ENCODE results near the gene GYS1. TPM values are rescaled to one million over a fixed set of nuclear protein-coding genes. Genes with fewer than 3 reads are reported as not detected.

Gene GYS1
- total and polyA plus RNA-seq, 4 donors = 2.6 to 8.7 (median 6.3) TPM

GRCh38 chr19:49020931-49021895, 28.1 kb upstream of the GYS1 start:
- Histone ChIP-seq H3K4me1 (ENCODE audit: control insufficient read depth in 4 of 4, insufficient read depth in 4 of 4, low read length in 3 of 4) (peaks cover 5 to 22% (median 16%) of the 10 kb centered on the region in 4 donors), H3K27me3 (ENCODE audit: control insufficient read depth in 4 of 4, insufficient read depth in 4 of 4, low read length in 3 of 4) (no peaks in the 10 kb centered on the region), H3K9ac (ENCODE audit: low read depth in 1 of 2, low read length in 2 of 2) (no peak overlapping the region), H3K4me3 (ENCODE audit: low read depth in 1 of 3, low read length in 3 of 3) (no peak overlapping the region), H3K36me3 (ENCODE audit: control insufficient read depth in 4 of 4, insufficient read depth in 3 of 4, low read depth in 1 of 4, low read length in 3 of 4) (peaks cover 0 to under 1% (median 0%) of the 10 kb centered on the region in 4 donors), H3K9me3 (ENCODE audit: control insufficient read depth in 4 of 4, low read length in 3 of 4) (no peaks in the 10 kb centered on the region), H3K27ac (ENCODE audit: low read depth in 1 of 2, low read length in 2 of 2) (no peak overlapping the region)
- 50% methylated on average over 16 of the region's 16 CpGs for WGBS
- TF ChIP-seq, protein P1, sequence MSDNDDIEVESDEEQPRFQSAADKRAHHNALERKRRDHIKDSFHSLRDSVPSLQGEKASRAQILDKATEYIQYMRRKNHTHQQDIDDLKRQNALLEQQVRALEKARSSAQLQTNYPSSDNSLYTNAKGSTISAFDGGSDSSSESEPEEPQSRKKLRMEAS (IDR thresholded peaks at IDR 0.05) = no peak
- TF ChIP-seq CTCF (IDR thresholded peaks at IDR 0.05; ENCODE audit: low read depth, low read length, missing input control) = no peak
- TF ChIP-seq, protein P2, sequence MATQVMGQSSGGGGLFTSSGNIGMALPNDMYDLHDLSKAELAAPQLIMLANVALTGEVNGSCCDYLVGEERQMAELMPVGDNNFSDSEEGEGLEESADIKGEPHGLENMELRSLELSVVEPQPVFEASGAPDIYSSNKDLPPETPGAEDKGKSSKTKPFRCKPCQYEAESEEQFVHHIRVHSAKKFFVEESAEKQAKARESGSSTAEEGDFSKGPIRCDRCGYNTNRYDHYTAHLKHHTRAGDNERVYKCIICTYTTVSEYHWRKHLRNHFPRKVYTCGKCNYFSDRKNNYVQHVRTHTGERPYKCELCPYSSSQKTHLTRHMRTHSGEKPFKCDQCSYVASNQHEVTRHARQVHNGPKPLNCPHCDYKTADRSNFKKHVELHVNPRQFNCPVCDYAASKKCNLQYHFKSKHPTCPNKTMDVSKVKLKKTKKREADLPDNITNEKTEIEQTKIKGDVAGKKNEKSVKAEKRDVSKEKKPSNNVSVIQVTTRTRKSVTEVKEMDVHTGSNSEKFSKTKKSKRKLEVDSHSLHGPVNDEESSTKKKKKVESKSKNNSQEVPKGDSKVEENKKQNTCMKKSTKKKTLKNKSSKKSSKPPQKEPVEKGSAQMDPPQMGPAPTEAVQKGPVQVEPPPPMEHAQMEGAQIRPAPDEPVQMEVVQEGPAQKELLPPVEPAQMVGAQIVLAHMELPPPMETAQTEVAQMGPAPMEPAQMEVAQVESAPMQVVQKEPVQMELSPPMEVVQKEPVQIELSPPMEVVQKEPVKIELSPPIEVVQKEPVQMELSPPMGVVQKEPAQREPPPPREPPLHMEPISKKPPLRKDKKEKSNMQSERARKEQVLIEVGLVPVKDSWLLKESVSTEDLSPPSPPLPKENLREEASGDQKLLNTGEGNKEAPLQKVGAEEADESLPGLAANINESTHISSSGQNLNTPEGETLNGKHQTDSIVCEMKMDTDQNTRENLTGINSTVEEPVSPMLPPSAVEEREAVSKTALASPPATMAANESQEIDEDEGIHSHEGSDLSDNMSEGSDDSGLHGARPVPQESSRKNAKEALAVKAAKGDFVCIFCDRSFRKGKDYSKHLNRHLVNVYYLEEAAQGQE (IDR thresholded peaks at IDR 0.05) = no peak
- TF ChIP-seq EGR1 (IDR thresholded peaks at IDR 0.05; ENCODE audit: low read depth in 2 of 2) = no peak
- no peak for DNase-seq (ENCODE audit: low spot score)

DNA sequence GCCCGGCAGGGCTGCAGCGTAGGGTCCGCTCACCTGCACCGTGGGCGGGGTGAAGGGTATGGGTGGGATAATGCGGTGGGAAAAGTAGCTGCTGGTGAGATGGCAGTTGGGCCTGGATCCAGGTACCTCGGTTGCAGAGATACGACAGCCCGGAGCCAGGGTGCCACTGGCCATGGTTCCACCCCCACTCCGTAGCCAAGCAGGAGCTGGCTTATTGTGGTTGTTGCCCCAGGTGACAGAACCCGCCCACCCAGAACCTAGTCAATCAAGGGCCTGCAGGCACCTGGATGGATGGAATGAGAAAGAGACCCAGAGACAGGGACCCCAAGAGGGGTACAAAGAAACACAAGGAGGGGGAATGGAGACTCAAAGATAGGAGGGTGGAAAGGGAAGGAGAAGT, 27.2 kb upstream of the GYS1 start:
- H3K4me1 ChIP-seq (ENCODE audit: control insufficient read depth in 4 of 4, insufficient read depth in 4 of 4, low read length in 3 of 4) = peaks cover 5 to 22% (median 16%) of the 10 kb centered on the region in 4 donors
- H3K9me3 ChIP-seq (ENCODE audit: control insufficient read depth in 4 of 4, low read length in 3 of 4) = no peaks in the 10 kb centered on the region
- H3K27me3 ChIP-seq (ENCODE audit: control insufficient read depth in 4 of 4, insufficient read depth in 4 of 4, low read length in 3 of 4) = no peaks in the 10 kb centered on the region
- no peak overlapping the region for H3K4me3 ChIP-seq (ENCODE audit: low read depth in 1 of 3, low read length in 3 of 3)
- whole genome bisulfite sequencing = 71% methylated on average over 11 of the region's 11 CpGs
- no peak for DNase-seq (ENCODE audit: low spot score)
- H3K9ac ChIP-seq (ENCODE audit: low read depth in 1 of 2, low read length in 2 of 2) = no peak overlapping the region
- peaks cover 0 to 4% (median 3%) of the 10 kb centered on the region in 4 donors for H3K36me3 ChIP-seq (ENCODE audit: control insufficient read depth in 4 of 4, insufficient read depth in 3 of 4, low read depth in 1 of 4, low read length in 3 of 4)
- no peak overlapping the region for H3K27ac ChIP-seq (ENCODE audit: low read depth in 1 of 2, low read length in 2 of 2)
- TF ChIP-seq HNF4A (conservative IDR thresholded peaks at IDR 0.05) (no peak), HNF4G (IDR thresholded peaks at IDR 0.05) (no peak), RXRA (IDR thresholded peaks at IDR 0.05) (no peak), EGR1 (IDR thresholded peaks at IDR 0.05; ENCODE audit: low read depth in 2 of 2) (no peak), ZBTB33 (IDR thresholded peaks at IDR 0.05) (no peak), GABPA (IDR thresholded peaks at IDR 0.05 in 1 of 2, conservative IDR thresholded peaks at IDR 0.05 in 1 of 2) (no peak), TAF1 (conservative IDR thresholded peaks at IDR 0.05) (no peak), FOXA2 (IDR thresholded peaks at IDR 0.05) (no peak), SP1 (IDR thresholded peaks at IDR 0.05) (no peak), CTCF (IDR thresholded peaks at IDR 0.05; ENCODE audit: low read depth, low read length, missing input control) (no peak), RAD21 (IDR thresholded peaks at IDR 0.05) (no peak)
- TF ChIP-seq, protein P3, sequence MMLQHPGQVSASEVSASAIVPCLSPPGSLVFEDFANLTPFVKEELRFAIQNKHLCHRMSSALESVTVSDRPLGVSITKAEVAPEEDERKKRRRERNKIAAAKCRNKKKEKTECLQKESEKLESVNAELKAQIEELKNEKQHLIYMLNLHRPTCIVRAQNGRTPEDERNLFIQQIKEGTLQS (IDR thresholded peaks at IDR 0.05) = no peak
- TF ChIP-seq, protein P2 (IDR thresholded peaks at IDR 0.05) = no peak
- TF ChIP-seq, protein P1 (IDR thresholded peaks at IDR 0.05) = no peak

Data from liver (tissue), 9 donors.